ENCODE results near the gene RPL29. TPM values are rescaled to one million over a fixed set of nuclear protein-coding genes. Genes with fewer than 3 reads are reported as not detected.

The RPL29 gene
- total RNA-seq, 1 donor from 2014 or later = 1,940 TPM

GRCh38 chr3:52013802-52014598 lies 18.3 kb upstream of the RPL29 start:
- peak; percentile 25 for TF ChIP-seq CTCF (IDR thresholded peaks at IDR 0.05; ENCODE audit: insufficient read depth, low read length, severe bottlenecking)
- Histone ChIP-seq H3K36me3 (ENCODE audit: control insufficient read depth, insufficient read depth, low read length) (no peaks in the 10 kb centered on the region), H3K4me3 (ENCODE audit: low read depth, low read length) (no peak overlapping the region), H3K27me3 (ENCODE audit: control insufficient read depth, insufficient read depth, low read length) (no peaks in the 10 kb centered on the region)
- DNase-seq (ENCODE audit: low read depth) (no peak), FAIRE-seq (no peak)

GRCh38 chr3:52012699-52013098 lies 17.0 kb upstream of the RPL29 start:
- Histone ChIP-seq H3K27me3 (ENCODE audit: control insufficient read depth, insufficient read depth, low read length) (no peaks in the 10 kb centered on the region), H3K36me3 (ENCODE audit: control insufficient read depth, insufficient read depth, low read length) (no peaks in the 10 kb centered on the region), H3K4me3 (ENCODE audit: low read depth, low read length) (no peak overlapping the region)
- no peak for TF ChIP-seq CTCF (IDR thresholded peaks at IDR 0.05; ENCODE audit: insufficient read depth, low read length, severe bottlenecking)
- DNase-seq (ENCODE audit: low read depth) = no peak
- no peak for FAIRE-seq

GRCh38 chr3:52010431-52010830 lies 14.7 kb upstream of the RPL29 start:
- TF ChIP-seq CTCF (IDR thresholded peaks at IDR 0.05; ENCODE audit: insufficient read depth, low read length, severe bottlenecking) = no peak
- no peaks in the 10 kb centered on the region for H3K36me3 ChIP-seq (ENCODE audit: control insufficient read depth, insufficient read depth, low read length)
- FAIRE-seq (no peak), DNase-seq (ENCODE audit: low read depth) (no peak)
- H3K27me3 ChIP-seq (ENCODE audit: control insufficient read depth, insufficient read depth, low read length) = no peaks in the 10 kb centered on the region
- no peak overlapping the region for H3K4me3 ChIP-seq (ENCODE audit: low read depth, low read length)

- FAIRE-seq (no peak), DNase-seq (ENCODE audit: low read depth) (no peak)
These were observed 11.6 kb upstream of the RPL29 start for GRCh38 chr3:52007291-52007690.

GRCh38 chr3:52006820-52007133 lies 11.1 kb upstream of the RPL29 start:
- TF ChIP-seq CTCF (IDR thresholded peaks at IDR 0.05; ENCODE audit: insufficient read depth, low read length, severe bottlenecking) = no peak
- Histone ChIP-seq H3K4me3 (ENCODE audit: low read depth, low read length) (no peak overlapping the region), H3K27me3 (ENCODE audit: control insufficient read depth, insufficient read depth, low read length) (no peaks in the 10 kb centered on the region), H3K36me3 (ENCODE audit: control insufficient read depth, insufficient read depth, low read length) (no peaks in the 10 kb centered on the region)
- FAIRE-seq = no peak
- no peak for DNase-seq (ENCODE audit: low read depth)

More at GRCh38 chr3:52007291-52007690, 11.6 kb upstream of the RPL29 start:
- TF ChIP-seq CTCF (IDR thresholded peaks at IDR 0.05; ENCODE audit: insufficient read depth, low read length, severe bottlenecking) = no peak
- Histone ChIP-seq H3K4me3 (ENCODE audit: low read depth, low read length) (no peak overlapping the region), H3K36me3 (ENCODE audit: control insufficient read depth, insufficient read depth, low read length) (no peaks in the 10 kb centered on the region), H3K27me3 (ENCODE audit: control insufficient read depth, insufficient read depth, low read length) (no peaks in the 10 kb centered on the region)
